GM08714 (cell line): ENCODE results near the gene TAS2R31.

Experiments
- H3K4me3 ChIP-seq: fragments of 200-500 bp; sonication (Bioruptor generic); 2 replicates; pipeline ENCODE4 v1.5.1; 2014; ENCODE audit warnings: mild to moderate bottlenecking, low read length, inconsistent platforms
- ZNF274 ChIP-seq: IDR thresholded peaks from 2 replicates; pipeline ENCODE4 v1.6.1; 2012; ENCODE audit warnings: mild to moderate bottlenecking, low read depth, low read length

TAS2R31 gene

DNA sequence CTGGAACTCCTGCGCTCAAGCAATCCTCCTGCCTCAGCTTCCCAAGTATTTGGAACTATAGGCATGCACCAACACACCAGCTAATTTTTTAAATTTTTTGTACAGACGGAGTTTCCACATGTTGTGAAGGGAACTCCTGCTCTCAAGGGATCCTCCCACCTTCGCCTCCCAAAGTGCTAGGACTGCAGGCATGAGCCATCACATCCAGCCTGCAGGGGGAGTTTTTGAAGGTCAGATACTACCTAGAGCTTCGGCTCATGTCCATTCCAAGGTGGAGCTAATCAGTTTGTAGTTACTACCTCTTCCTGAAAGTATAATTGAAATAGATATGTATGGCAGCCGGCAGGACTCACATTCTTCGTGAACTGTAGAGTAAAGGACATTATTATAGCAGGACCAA is 5.1 kb downstream of the TAS2R31 start:
- TF ChIP-seq ZNF274, result no peak
- H3K4me3 ChIP-seq, result no peak overlapping the region

DNA sequence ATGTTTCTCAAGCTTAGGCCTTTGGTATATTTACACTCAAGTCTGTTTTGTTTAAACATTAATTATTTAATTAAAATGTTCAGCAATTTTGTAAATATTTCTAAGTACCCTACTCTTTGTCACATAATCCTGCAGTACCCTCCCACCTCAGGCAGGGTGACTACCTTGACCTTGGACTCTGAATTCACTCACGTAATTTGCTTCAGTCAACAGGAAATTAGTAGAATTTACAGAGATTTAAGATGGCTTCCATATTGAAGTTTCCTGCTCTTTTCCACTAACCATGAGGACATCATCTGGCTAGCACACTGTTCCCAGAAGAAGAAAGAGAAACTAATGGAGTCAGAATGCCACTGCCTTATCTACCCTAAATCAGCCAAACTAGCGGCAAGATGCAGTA is 7.8 kb downstream of the TAS2R31 start:
- no peak overlapping the region for H3K4me3 ChIP-seq
- TF ChIP-seq ZNF274, result no peak

DNA sequence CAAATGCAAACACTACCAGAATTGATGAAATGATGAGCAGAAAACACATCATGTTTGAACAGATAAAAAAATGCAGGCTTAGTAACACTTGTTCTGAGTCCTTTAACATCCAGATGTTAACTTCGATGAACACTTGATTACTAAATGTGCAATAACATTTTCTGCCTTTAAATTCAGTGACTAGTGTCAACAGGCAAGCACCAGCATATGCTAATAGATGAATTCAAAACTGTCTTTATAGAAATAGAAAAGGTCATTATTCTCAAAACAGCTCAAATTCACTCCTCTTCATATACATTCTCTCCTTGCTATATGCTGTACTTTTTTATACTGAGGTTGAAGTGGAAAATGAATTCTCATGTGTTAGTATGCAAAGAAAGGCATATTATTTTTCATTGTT is 8.7 kb downstream of the TAS2R31 start, which contains the start of gene TAS2R19:
TSS of gene TAS2R19 (minus strand) at position 101 of the 400 bp plus-strand sequence. CDS start at position 52, 49 bp downstream.
- H3K4me3 ChIP-seq, result no peak within 1 kb of the TSS
- no peak for TF ChIP-seq ZNF274

DNA sequence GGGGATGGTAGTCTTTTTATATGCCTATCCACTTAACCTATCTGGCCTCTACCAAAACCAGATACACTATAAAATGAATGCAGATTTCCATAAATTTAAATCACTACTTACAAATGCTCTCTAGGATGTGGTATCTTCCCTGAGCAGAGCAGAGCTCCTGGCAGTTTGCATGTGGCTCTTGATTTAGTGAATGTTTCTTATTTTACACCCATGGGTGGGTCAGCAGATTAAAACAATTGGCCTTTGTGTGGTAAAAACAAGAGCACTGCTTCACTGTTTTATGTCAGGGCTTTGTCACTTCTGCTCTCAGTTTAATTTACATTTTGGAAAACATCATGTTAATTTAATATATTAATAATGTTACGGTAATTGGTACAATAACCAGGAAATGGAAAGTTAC is 14.3 kb downstream of the TAS2R31 start:
- H3K4me3 ChIP-seq, result no peak overlapping the region
- no peak for TF ChIP-seq ZNF274

DNA sequence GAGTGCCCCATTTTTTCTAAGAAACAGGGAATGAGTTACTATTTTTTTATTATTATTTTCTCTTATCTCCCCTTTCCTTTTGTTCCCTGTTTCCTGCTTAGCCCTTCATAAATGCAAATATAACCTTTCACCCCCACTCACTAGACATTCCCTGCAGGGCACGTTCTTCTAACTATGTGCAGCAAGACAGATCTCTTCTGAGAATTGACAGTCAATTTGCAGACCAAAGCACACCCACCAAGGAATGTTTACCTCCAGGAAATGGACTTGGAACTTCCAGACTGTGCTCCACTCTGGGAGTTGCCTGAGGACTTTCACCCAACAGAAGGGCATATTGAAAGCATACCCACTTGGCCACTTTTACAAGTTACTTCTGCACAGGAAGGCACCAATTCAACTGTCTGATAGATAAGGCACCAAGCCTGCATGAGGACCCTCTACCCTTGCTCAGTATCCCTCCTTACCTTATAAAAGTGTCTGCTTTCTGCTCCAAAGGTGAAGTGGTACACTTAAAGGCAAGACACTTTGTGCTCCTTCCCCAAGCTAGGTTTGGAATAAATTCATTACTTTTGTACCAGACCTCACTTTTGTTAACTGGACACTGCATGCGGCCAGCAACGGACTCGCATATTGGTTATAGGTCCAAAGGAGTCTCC is 15.3 kb downstream of the TAS2R31 start:
- H3K4me3 ChIP-seq, result no peak overlapping the region
- TF ChIP-seq ZNF274, result no peak

DNA sequence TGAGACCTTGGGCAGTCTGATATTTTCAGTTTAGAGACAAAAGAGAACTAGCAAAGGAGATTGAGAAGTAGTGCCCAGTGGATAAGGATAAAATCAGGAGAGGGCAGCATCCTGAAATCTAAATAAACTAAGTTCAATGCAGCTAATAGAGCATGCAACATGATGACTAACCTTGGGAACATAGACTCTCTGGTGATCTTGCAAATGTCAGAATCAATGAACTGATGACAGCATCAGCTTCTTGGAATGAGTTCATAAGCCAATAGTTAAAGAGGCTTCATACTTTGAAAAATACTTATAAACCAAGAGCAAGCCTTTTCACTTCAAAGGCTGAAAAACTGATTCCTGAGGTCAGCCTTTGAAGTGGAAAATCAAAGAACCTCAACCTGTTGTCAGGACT is 17.0 kb downstream of the TAS2R31 start:
- H3K4me3 ChIP-seq, result no peak overlapping the region
- no peak for TF ChIP-seq ZNF274

DNA sequence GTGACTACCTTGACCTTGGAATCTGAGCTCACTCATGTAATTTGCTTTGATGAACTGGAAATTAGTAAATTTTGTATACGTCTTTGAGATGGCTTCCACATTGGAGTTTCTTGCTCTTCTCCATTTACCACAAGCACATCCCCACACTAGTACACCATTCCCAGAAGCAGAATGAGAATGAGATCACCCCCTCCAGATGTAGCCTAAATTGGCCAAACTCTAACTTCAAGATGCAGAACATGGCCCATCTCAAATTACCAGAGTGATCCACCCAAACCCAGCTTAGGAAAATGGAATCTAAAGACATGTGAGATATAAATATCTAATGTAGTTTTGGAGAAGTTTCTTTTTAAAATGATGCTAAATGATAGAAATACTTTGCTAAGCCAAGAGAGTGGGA is 23.6 kb downstream of the TAS2R31 start:
- no peak overlapping the region for H3K4me3 ChIP-seq
- TF ChIP-seq ZNF274, result no peak

DNA sequence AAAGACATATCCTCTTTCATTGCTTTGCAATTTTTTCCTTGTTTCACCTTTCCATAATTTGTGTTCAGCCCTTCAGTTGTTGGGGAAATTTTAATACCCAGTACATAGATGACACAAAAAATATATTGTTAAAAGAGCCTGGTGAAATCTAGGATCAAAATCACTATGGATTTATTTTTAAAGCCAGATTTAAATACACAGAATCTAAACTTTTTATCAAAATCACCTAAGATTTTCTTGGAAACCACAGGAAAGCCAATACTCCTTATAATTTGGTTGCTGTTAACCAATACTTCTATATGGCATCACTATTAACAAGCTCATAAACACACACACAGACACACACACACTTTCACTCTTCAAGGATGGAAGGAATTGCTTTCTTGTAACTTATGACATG is 33.0 kb downstream of the TAS2R31 start, which contains the start of gene TAS2R20:
TSS of gene TAS2R20 (minus strand) at position 101 of the 400 bp plus-strand sequence. CDS start 429 bp downstream, outside the sequence.
- no peak for TF ChIP-seq ZNF274
- no peak within 1 kb of the TSS for H3K4me3 ChIP-seq

DNA sequence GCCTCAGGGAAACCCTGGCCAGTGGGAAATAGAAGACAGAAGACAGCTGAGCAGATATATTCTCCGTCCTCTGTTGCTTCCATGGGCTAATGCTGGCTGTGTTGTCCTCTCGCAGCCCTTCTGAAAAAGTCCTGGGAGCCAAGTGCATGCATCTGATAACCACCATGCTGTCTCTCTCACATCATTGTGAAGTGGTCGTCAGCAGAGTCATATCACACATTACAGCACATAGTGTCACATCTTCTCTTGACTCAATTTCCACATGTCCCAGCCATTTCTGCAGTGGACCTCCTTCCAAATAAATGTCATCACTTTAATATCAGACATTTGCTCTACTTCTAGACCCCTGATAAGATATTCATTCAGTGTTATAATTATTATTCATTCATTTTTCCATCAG is 36.9 kb downstream of the TAS2R31 start:
- TF ChIP-seq ZNF274, result no peak
- H3K4me3 ChIP-seq, result no peak overlapping the region

DNA sequence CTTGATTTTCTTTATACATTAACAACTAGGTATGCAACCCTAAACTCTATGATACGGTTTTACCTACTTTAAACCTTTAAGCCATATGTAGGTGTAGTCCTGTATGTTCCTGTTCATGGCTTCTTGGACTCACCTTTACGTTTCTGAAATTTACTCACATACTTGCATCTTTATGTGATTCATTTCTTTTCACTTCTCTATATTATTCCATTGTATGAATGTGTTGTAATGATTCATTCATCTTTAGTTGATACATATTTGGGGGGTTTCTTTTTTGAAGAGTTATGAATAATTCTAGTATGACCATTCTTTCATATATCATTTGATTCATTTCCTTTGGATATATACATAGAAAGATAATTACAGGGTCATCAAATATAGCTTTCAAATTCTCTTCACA is 42.1 kb downstream of the TAS2R31 start:
- H3K4me3 ChIP-seq, result no peak overlapping the region
- no peak for TF ChIP-seq ZNF274

DNA sequence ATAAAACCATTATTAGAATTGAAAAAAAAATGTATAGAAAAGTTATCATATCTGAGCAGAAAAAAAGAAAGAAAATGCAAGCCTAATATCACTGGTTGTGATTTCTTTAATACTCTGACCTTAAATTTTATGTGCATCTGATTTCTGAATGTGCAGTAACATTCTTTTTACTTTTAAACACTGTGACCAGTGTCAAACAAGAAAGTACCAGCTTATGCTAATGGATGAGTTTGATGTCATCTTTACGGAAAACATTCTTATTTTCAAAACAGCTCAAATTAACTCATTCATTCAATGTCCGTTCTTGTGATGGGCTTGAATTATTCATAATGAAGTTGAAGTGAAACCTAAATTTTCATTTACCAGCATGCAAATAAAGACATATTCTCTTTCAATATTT is 44.4 kb downstream of the TAS2R31 start, which contains the start of gene TAS2R50:
TSS of gene TAS2R50 (minus strand) at position 101 of the 400 bp plus-strand sequence. CDS start at position 49, 52 bp downstream.
- TF ChIP-seq ZNF274, result no peak
- H3K4me3 ChIP-seq, result no peak within 1 kb of the TSS

DNA sequence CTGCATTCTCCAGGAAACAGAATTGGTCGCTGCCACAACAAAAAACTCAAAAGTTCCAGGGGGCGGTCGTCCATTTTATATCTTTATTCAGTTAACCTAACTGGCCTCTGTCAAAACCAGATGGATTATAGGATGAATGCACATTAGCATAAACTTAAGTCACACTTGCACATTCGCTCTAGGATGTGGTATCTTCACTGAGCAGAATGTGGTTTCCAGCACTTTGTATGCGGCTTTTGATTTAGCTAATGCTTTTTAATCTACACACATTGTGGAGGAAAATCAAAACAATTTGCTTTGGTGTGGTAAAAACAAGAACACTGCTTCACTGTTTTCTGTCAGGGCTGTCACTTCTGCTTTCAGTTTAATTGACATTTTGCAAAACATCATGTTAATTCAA is 49.0 kb downstream of the TAS2R31 start:
- no peak overlapping the region for H3K4me3 ChIP-seq
- no peak for TF ChIP-seq ZNF274
